B cell (primary cell): ENCODE measurements around the gene TRAPPC2. TPM values are rescaled to one million over a fixed set of nuclear protein-coding genes. Genes with fewer than 3 reads are reported as not detected.

Experiments used
- ATAC-seq: fragments of 200-7000 bp; cut with Tn5 transposase; one replicate; pipeline ENCODE4 v1.10.0; 2021; ENCODE audit warnings: low read depth, mild to moderate bottlenecking, moderate number of reproducible peaks, moderate library complexity
- CTCF ChIA-PET: fragments of 350-600 bp; sonication (Branson Sonifier 250); formaldehyde crosslinking; loops from one replicate; lab custom pipeline; 2021; ENCODE audit warnings: antibody characterized with exemption, inconsistent platforms; lab: Charles Lee
- POLR2A ChIA-PET: fragments of 350-600 bp; sonication (Branson Sonifier 250); formaldehyde crosslinking; loops from one replicate; lab custom pipeline; 2021; ENCODE audit warnings: antibody characterized with exemption; lab: Charles Lee
- DNase-seq: peaks from one replicate; pipeline ENCODE4 v3.0.0; 2013
- H2AFZ ChIP-seq: 2 replicates; pipeline ENCODE4 v1.6.1; 2012; ENCODE audit warnings: mild to moderate bottlenecking, low read depth, low read length; ENCODE audit not compliant: insufficient read depth, poor library complexity, severe bottlenecking
- H3K27ac ChIP-seq, 2 donors: 1 replicate in 1 of 2; 2 replicates in 1 of 2; pipeline ENCODE4 v1.5.1; 2012 to 2013; ENCODE audit warnings: low read length in 2 of 2, mild to moderate bottlenecking in 2 of 2, moderate library complexity in 1 of 2
- H3K27me3 ChIP-seq, 4 experiments: fragments of 200-600 bp in 1 of 4; sonication (generic) in 1 of 4; replicated peaks in 1 of 4; 1 replicate in 2 of 4; 2 replicates in 2 of 4; pipeline versions ENCODE4 v1.6.1 to v1.7.0; 2013 to 2016; ENCODE audit warnings: low read length in 3 of 4, mild to moderate bottlenecking in 2 of 4, mixed read lengths in 1 of 4, moderate library complexity in 1 of 4; ENCODE audit not compliant: insufficient read depth in 4 of 4, control insufficient read depth in 3 of 4; ENCODE audit errors: control extremely low read depth in 1 of 4
- H3K36me3 ChIP-seq, 2 experiments: replicated peaks in 1 of 2; 1 replicate in 1 of 2; 2 replicates in 1 of 2; pipeline versions ENCODE4 v1.6.1 to v1.7.1; 2013; ENCODE audit warnings: low read length in 1 of 2; ENCODE audit not compliant: insufficient read depth in 2 of 2, control insufficient read depth in 1 of 2; ENCODE audit errors: control extremely low read depth in 1 of 2, extremely low read depth in 1 of 2
- H3K4me1 ChIP-seq, 2 donors: fragments of 200-600 bp in 1 of 2; sonication (generic) in 1 of 2; 1 replicate in 1 of 2; 2 replicates in 1 of 2; pipeline versions ENCODE4 v1.5.1 to v1.6.1; 2013 to 2017; ENCODE audit warnings: low read length in 2 of 2; ENCODE audit not compliant: control insufficient read depth in 2 of 2, insufficient read depth in 2 of 2
- H3K4me2 ChIP-seq: replicated peaks from 2 replicates; pipeline ENCODE3; 2012; ENCODE audit warnings: mild to moderate bottlenecking, low read depth, low read length; ENCODE audit not compliant: poor library complexity, severe bottlenecking
- H3K4me3 ChIP-seq, 5 experiments: fragments of 200-600 bp in 1 of 5; sonication (generic) in 1 of 5; 1 replicate in 3 of 5; 2 replicates in 2 of 5; pipeline versions ENCODE4 v1.5.1 to v1.7.0; 2011 to 2016; ENCODE audit warnings: low read length in 4 of 5, mild to moderate bottlenecking in 4 of 5, low read depth in 2 of 5, control low read depth in 1 of 5, moderate library complexity in 1 of 5; ENCODE audit not compliant: insufficient read depth in 1 of 5; ENCODE audit errors: control extremely low read depth in 1 of 5, extremely low read depth in 1 of 5
- H3K79me2 ChIP-seq: fragments of 200-600 bp; sonication (generic); one replicate; pipeline ENCODE4 v1.6.0; 2016; ENCODE audit warnings: low read length; ENCODE audit not compliant: control insufficient read depth, insufficient read depth
- H3K9ac ChIP-seq: fragments of 200-600 bp; sonication (generic); 2 replicates; pipeline ENCODE4 v1.6.1; 2017; ENCODE audit warnings: mild to moderate bottlenecking, low read length, moderate library complexity
- H3K9me3 ChIP-seq, 3 donors: one replicate each; pipeline versions ENCODE4 v1.6.1 to v1.7.1; 2013; ENCODE audit warnings: low read length in 2 of 3; ENCODE audit not compliant: control insufficient read depth in 2 of 3, insufficient read depth in 1 of 3; ENCODE audit errors: control extremely low read depth in 1 of 3
- H4K20me1 ChIP-seq: 2 replicates; pipeline ENCODE4 v1.6.0; 2012; ENCODE audit warnings: mild to moderate bottlenecking, low read length; ENCODE audit not compliant: insufficient read depth, control insufficient read depth, poor library complexity, severe bottlenecking
- H3K27ac Mint-ChIP-seq: one replicate; pipeline ENCODE4 v1.8.0; 2021; ENCODE audit warnings: mixed read lengths
- H3K27me3 Mint-ChIP-seq: one replicate; pipeline ENCODE4 v1.8.0; 2021; ENCODE audit warnings: mixed read lengths
- H3K4me1 Mint-ChIP-seq: one replicate; pipeline ENCODE4 v1.8.0; 2021; ENCODE audit warnings: mixed read lengths
- H3K4me3 Mint-ChIP-seq: one replicate; pipeline ENCODE4 v1.8.0; 2021; ENCODE audit warnings: mixed read lengths
- H3K9me3 Mint-ChIP-seq: one replicate; pipeline ENCODE4 v1.8.0; 2022; ENCODE audit warnings: mixed read lengths; ENCODE audit not compliant: insufficient read depth
- EZH2 ChIP-seq: IDR thresholded peaks from 2 replicates; pipeline ENCODE4 v1.6.1; 2012; ENCODE audit warnings: borderline replicate concordance, low read depth, mild to moderate bottlenecking, moderate library complexity, low read length; ENCODE audit not compliant: insufficient read depth, poor library complexity, severe bottlenecking
- whole genome bisulfite sequencing: methylation state at CpG from one replicate; pipeline ENCODE4 v1.1.5; 2013; ENCODE audit warnings: missing lambda C conversion rate; ENCODE audit not compliant: insufficient coverage; 5-methylcytosine and 5-hydroxymethylcytosine counted together
- intact Hi-C: fragments of 100-400 bp; cut with micrococcal nuclease; formaldehyde crosslinking; loops from one replicate; pipeline ENCODE4 v1.10.0; 2022
- polyA plus RNA-seq: library from polyadenylated mRNA; depleted of rRNA; stranded (reverse); fragments of >200 nt; gene quantifications from 2 replicates; pipeline ENCODE4 v1.2.3, GENCODE V29; 2012
- total RNA-seq, 2 donors: library from RNA; stranded (reverse); fragments of 120-200 nt in 1 of 2; gene quantifications; 1 replicate in 1 of 2; 2 replicates in 1 of 2; pipeline versions ENCODE4 v1.2.3 to v1.2.4, GENCODE V29; 2013 to 2022
- TF ChIP-seq, protein P1 (sequence below): fragments of 200-600 bp; IDR thresholded peaks from one replicate; pipeline ENCODE4 v1.8.0; 2022; ENCODE audit warnings: antibody characterized with exemption, mild to moderate bottlenecking

The TRAPPC2 gene
- total and polyA plus RNA-seq, 2 donors (not counting 1 experiment from before 2014, with no cell fraction given), result 27.0 to 28.0 TPM

DNA sequence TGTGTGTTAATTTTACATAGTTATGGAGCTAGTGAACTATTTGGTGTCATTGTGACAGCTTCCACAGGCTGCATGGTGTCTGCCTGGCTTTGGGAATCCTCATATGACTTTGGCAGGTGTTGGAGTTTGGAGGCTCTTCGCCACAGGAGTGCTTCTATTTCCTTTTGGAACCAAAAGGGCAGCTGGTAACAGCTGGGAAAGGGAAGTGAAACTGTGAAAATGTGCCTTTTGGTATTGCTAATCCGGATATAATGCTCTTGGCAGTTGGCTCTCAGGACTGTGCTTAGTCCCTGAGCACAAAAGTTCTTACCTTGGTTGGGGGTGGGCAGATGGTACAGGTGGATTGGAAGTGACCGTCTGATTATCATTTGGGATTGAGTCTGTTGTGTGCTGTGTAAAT lies 18.2 kb upstream of the TRAPPC2 start:
- H3K4me3 Mint-ChIP-seq, result peak overlapping the region; percentile 38
- H2AFZ ChIP-seq, result no peak overlapping the region
- H3K4me1 Mint-ChIP-seq, result peaks cover 45% of the 10 kb centered on the region
- CTCF ChIA-PET, result interaction anchor here (0.6 to 2.6 kb wide), 5 partner anchors 10 to 279 kb away, joined by 3 to 15 read pairs (median 5); no protein-coding TSS in a partner anchor
- H3K9me3 ChIP-seq, result no peaks in the 10 kb centered on the region
- intact Hi-C loops, result no loop called here
- H3K27me3 ChIP-seq, result no peaks in the 10 kb centered on the region
- no peaks in the 10 kb centered on the region for H3K9me3 Mint-ChIP-seq
- WGBS, result 0% methylated on average over 1 of the region's 3 CpGs
- peaks cover 14% of the 10 kb centered on the region for H3K79me2 ChIP-seq
- TF ChIP-seq, protein P1, sequence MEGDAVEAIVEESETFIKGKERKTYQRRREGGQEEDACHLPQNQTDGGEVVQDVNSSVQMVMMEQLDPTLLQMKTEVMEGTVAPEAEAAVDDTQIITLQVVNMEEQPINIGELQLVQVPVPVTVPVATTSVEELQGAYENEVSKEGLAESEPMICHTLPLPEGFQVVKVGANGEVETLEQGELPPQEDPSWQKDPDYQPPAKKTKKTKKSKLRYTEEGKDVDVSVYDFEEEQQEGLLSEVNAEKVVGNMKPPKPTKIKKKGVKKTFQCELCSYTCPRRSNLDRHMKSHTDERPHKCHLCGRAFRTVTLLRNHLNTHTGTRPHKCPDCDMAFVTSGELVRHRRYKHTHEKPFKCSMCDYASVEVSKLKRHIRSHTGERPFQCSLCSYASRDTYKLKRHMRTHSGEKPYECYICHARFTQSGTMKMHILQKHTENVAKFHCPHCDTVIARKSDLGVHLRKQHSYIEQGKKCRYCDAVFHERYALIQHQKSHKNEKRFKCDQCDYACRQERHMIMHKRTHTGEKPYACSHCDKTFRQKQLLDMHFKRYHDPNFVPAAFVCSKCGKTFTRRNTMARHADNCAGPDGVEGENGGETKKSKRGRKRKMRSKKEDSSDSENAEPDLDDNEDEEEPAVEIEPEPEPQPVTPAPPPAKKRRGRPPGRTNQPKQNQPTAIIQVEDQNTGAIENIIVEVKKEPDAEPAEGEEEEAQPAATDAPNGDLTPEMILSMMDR, result no peak
- no peak for TF ChIP-seq EZH2
- peak overlapping the region; percentile 73 for H3K27ac Mint-ChIP-seq
- ATAC-seq (peak; percentile 41), DNase-seq (peak; percentile 66)
- no peaks in the 10 kb centered on the region for H3K27me3 Mint-ChIP-seq
- peaks cover 0 to 42% of the 10 kb centered on the region in 2 experiments for H3K36me3 ChIP-seq
- H3K4me3 ChIP-seq, result no peak overlapping the region
- H3K27ac ChIP-seq, result peak overlapping the region; percentile 33 to 49
- POLR2A ChIA-PET, result interaction anchor here (0.7 kb wide), 1 partner anchor 9 kb away, joined by 5 read pairs; no protein-coding TSS in a partner anchor
- H4K20me1 ChIP-seq, result no peaks in the 10 kb centered on the region
- H3K4me2 ChIP-seq, result peak overlapping the region; percentile 42
- peaks cover 44% of the 10 kb centered on the region in 2 donors for H3K4me1 ChIP-seq
- no peak overlapping the region for H3K9ac ChIP-seq

DNA sequence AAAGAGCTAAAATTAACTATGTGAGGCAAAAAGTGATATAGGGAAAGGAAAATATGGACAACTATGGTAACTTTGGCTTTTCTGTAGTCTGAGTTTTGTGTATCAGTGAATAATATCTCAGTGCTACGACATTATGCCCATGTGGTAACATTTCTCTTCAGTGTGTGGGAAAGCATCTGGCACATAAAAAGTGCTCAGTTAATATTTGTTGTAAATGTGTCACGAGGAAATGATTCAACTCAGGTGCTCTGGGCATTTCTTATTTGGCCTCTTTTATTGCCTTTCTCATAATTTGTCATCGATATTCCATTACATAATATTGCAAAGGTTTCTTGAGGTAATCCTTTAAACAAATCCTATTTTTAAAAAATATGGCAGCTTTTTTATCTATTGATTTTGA lies 17.7 kb upstream of the TRAPPC2 start:
- Histone ChIP-seq H3K4me3 (no peak overlapping the region), H3K4me1 (peaks cover 40 to 41% of the 10 kb centered on the region in 2 donors), H3K9ac (no peak overlapping the region), H3K27me3 (no peaks in the 10 kb centered on the region), H2AFZ (no peak overlapping the region), H3K36me3 (peaks cover 0 to 42% of the 10 kb centered on the region in 2 experiments), H3K4me2 (peak overlapping the region; percentile 42), H3K9me3 (no peaks in the 10 kb centered on the region), H4K20me1 (no peaks in the 10 kb centered on the region), H3K27ac (peak overlapping the region in 1 of 2 donors; percentile 49), H3K79me2 (peaks cover 13% of the 10 kb centered on the region)
- no peak for TF ChIP-seq EZH2
- TF ChIP-seq, protein P1, result no peak
- intact Hi-C loops, result no loop called here
- peaks cover 49% of the 10 kb centered on the region for H3K4me1 Mint-ChIP-seq
- no peak overlapping the region for H3K27ac Mint-ChIP-seq
- DNase-seq (no peak), ATAC-seq (no peak)
- no peaks in the 10 kb centered on the region for H3K27me3 Mint-ChIP-seq
- no peaks in the 10 kb centered on the region for H3K9me3 Mint-ChIP-seq
- POLR2A ChIA-PET, result interaction anchor here (0.7 kb wide), 1 partner anchor 10 kb away, joined by 5 read pairs; no protein-coding TSS in a partner anchor
- H3K4me3 Mint-ChIP-seq, result no peak overlapping the region
- CTCF ChIA-PET, result interaction anchor here (0.6 to 2.6 kb wide), 6 partner anchors 9 to 280 kb away, joined by 3 to 15 read pairs (median 4); no protein-coding TSS in a partner anchor
- no CpG with 5 or more reads among the region's 3 CpGs for WGBS
